ENCODE measurements around the gene TIMM13. TPM values are rescaled to one million over a fixed set of nuclear protein-coding genes. Genes with fewer than 3 reads are reported as not detected.

TIMM13 gene
- total RNA-seq, 1 donor: 24.2 TPM

- DNase-seq (ENCODE audit: low read depth): no peak
- H3K4me3 ChIP-seq (ENCODE audit: low read depth, low read length): no peak overlapping the region
- no peak for TF ChIP-seq CTCF (IDR thresholded peaks at IDR 0.05; ENCODE audit: insufficient read depth, low read depth, low read length)
These were observed 4.1 kb upstream of the TIMM13 start for GRCh38 chr19:2431318-2432055.

- no peak for TF ChIP-seq CTCF (IDR thresholded peaks at IDR 0.05; ENCODE audit: insufficient read depth, low read depth, low read length)
- DNase-seq (ENCODE audit: low read depth): no peak
- no peak overlapping the region for H3K4me3 ChIP-seq (ENCODE audit: low read depth, low read length)
These were observed 2.6 kb upstream of the TIMM13 start for GRCh38 chr19:2429917-2430535.

- no peak overlapping the region for H3K4me3 ChIP-seq (ENCODE audit: low read depth, low read length)
- DNase-seq (ENCODE audit: low read depth): no peak
- TF ChIP-seq CTCF (IDR thresholded peaks at IDR 0.05; ENCODE audit: insufficient read depth, low read depth, low read length): no peak
These were observed 1.6 kb upstream of the TIMM13 start for GRCh38 chr19:2428756-2429711.

GRCh38 chr19:2428321-2428690 is 920 bp upstream of the TIMM13 start:
- H3K4me3 ChIP-seq (ENCODE audit: low read depth, low read length): peak overlapping the region; percentile 92
- no peak for DNase-seq (ENCODE audit: low read depth)
- no peak for TF ChIP-seq CTCF (IDR thresholded peaks at IDR 0.05; ENCODE audit: insufficient read depth, low read depth, low read length)

GRCh38 chr19:2426611-2427428 is 566 bp downstream of the TIMM13 start:
- TF ChIP-seq CTCF (IDR thresholded peaks at IDR 0.05; ENCODE audit: insufficient read depth, low read depth, low read length): no peak
- peak overlapping the region; percentile 92 for H3K4me3 ChIP-seq (ENCODE audit: low read depth, low read length)
- DNase-seq (ENCODE audit: low read depth): peak; percentile 34
